Measurements from ENCODE around the gene LRRC32. TPM values are rescaled to one million over a fixed set of nuclear protein-coding genes. Genes with fewer than 3 reads are reported as not detected.

The LRRC32 gene
- total RNA-seq (2011; cell fraction: chromatin; rRNA removed; ENCODE audit: low replicate concordance): 0.21 and 0.65 TPM in 2 replicates
- total RNA-seq (2011; cell fraction: nucleolus; rRNA removed): 0.79 and 1.3 TPM in 2 replicates
- 0.76 and 0.81 TPM in 2 replicates for total RNA-seq (2011; cell fraction: nucleoplasm; rRNA removed)
- 0.16 and 0.50 TPM in 2 replicates for total RNA-seq (2014; rRNA removed)
- 0.16 TPM in 1 of 2 replicates, not detected in the other for total RNA-seq (2014; rRNA removed; fragmentation: Illumina TruSeq; extraction: Trizol)
- not detected in 2 replicates for total RNA-seq (2015; rRNA removed; fragmentation: Illumina TruSeq; extraction: Trizol)
- total RNA-seq (2021): 0.20 and 0.31 TPM in 2 replicates
- 0.10 and 0.47 TPM in 2 replicates for polyA plus RNA-seq (2011; rRNA removed)
- polyA plus RNA-seq (2011; cell fraction: cytosol; rRNA removed): 0.44 and 0.48 TPM in 2 replicates
- polyA plus RNA-seq (2011; cell fraction: nucleus; rRNA removed): 0.41 and 0.63 TPM in 2 replicates
- polyA plus RNA-seq (2012): 0.12 and 0.65 TPM in 2 replicates
- 0.18 and 0.44 TPM in 2 replicates for polyA plus RNA-seq (2014; fragmentation: Illumina TruSeq; extraction: Trizol)
- not detected for polyA plus RNA-seq (2014; fragmentation: Nextera tagmentation; extraction: Ambion mirVana)
- polyA plus RNA-seq (2014; rRNA removed): 0.08 TPM in 1 of 2 replicates, not detected in the other
- polyA minus RNA-seq (2011; rRNA and poly(A)+ RNA removed): 0.53 and 0.57 TPM in 2 replicates
- polyA minus RNA-seq (2011; cell fraction: cytosol; rRNA and poly(A)+ RNA removed): 0.55 and 0.67 TPM in 2 replicates
- 0.13 and 0.56 TPM in 2 replicates for polyA minus RNA-seq (2011; cell fraction: nucleus; rRNA and poly(A)+ RNA removed)
- Bru-seq, nascent RNA: percentile 21 among the genes with signal in this experiment
- percentile 11 among the genes with signal in this experiment for BruChase-seq, experiment 1, labeled RNA remaining after a 2-hour chase
- BruChase-seq, experiment 2, labeled RNA remaining after a 6-hour chase: percentile 22 among the genes with signal in this experiment
- long read RNA-seq, experiment 1: 0 reads
- long read RNA-seq, experiment 2: 0 reads
- long read RNA-seq, experiment 3: 0 reads

DNA sequence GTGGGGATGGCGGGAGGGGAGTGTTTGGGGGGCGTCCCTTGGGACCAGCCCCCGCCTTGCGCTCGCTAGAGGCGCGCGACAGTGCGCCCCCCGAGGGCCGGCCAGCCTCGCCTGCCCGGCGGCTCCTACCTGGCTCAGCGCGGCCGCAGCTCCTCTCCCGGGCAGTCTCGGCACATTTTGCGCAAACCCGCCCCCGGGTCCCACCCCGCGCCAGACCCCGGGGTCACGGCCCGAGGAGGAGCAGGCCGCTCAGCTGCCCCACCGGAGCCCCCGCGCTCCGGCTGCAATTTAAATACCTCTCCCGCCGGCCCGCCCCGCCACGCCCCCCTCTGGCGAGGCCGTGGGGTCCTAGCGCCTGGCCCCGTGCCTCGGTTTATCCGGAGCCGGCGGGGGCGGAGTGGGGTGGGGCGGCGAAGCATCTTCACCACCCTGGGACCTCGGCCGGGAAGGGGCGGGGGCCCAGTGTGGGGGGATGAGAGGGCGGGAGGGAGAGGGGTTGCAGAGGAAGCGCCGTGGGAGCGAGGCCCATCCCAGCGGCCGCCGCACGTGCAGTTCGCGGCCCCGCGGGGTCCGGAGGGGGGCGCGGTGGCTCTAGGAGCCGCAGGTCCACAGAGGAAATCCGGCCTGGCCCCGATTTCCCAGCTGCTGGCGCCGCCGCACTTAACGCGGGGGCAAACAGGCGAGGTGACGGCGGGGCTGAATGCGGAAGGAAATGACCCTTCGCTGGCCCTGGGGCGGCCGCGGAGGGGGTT lies at the start of gene LRRC32:
Gene LRRC32 (minus strand): TSS at position 263 of the 752 bp plus-strand sequence. CDS start 4,793 bp downstream, outside the sequence.
- H3K9ac ChIP-seq (ENCODE audit: insufficient read depth in 1 of 2, low read depth in 2 of 2, low read length in 2 of 2): peak within 1 kb of the TSS in 1 of 2 experiments; percentile 84; a peak in 2 of 4 replicates
- no TSS peak for BruUV-seq (replicated peaks)
- peak within 1 kb of the TSS; percentile 67 for H2AFZ ChIP-seq (ENCODE audit: low read depth, low read length)
- peaks cover 3 to 26% of the 10 kb centered on the region in 2 experiments; a peak in 2 of 5 replicates for H3K4me1 ChIP-seq (replicated peaks in 1 of 2; ENCODE audit: control insufficient read depth in 2 of 2, insufficient read depth in 2 of 2, low read length in 2 of 2)
- WGBS (ENCODE audit: insufficient coverage, low coverage, missing lambda C conversion rate): 3% methylated on average over 26 of the region's 82 CpGs
- CTCF ChIA-PET (ENCODE audit: low intra/inter-chr PET ratio): no interaction called here
- in situ Hi-C loops (cut with MboI) (no loop called here), intact Hi-C loops (cut with micrococcal nuclease) (loop anchor here (10.0 kb wide), 1 partner anchor 346 kb away; no protein-coding TSS in a partner anchor)
- FAIRE-seq (no peak), DNase-seq (ENCODE audit: extremely low read depth in 1 of 4, low spot score in 3 of 4) (peak; percentile 36 to 84 (median 72)), ATAC-seq (peak; percentile 70)
- H3K27ac ChIP-seq (ENCODE audit: extremely low read depth, low read depth, low read length): no peak within 1 kb of the TSS
- H3K36me3 ChIP-seq (ENCODE audit: control insufficient read depth, insufficient read depth, low read length): no peaks in the 10 kb centered on the region
- peak within 1 kb of the TSS; percentile 44 for H3K4me3 ChIP-seq
- H3K9me1 ChIP-seq (ENCODE audit: control insufficient read depth, insufficient read depth, low read length): no peaks in the 10 kb centered on the region
- peak within 1 kb of the TSS; percentile 66 for H3K4me2 ChIP-seq (ENCODE audit: insufficient read depth, low read length)
- H3K79me2 ChIP-seq (ENCODE audit: control insufficient read depth, insufficient read depth, low read length): no peaks in the 10 kb centered on the region
- H3K9me3 ChIP-seq (replicated peaks; ENCODE audit: control insufficient read depth, insufficient read depth, low read depth, low read length): no peaks in the 10 kb centered on the region
- peaks cover 12 to 32% of the 10 kb centered on the region in 2 experiments for H3K27me3 ChIP-seq (ENCODE audit: control insufficient read depth in 2 of 2, insufficient read depth in 2 of 2, low read length in 2 of 2)
- 0 out of 2 replicates have a peak, but pooled peaks cover 19% of the 10 kb centered on the region for H4K20me1 ChIP-seq (replicated peaks; ENCODE audit: control insufficient read depth, insufficient read depth, low read length)
- POLR2A ChIA-PET: no interaction called here
- TF ChIP-seq THAP12 (CRISPR knock-in tag; IDR thresholded peaks at IDR 0.05) (no peak), FUS (optimal IDR thresholded peaks at IDR 0.05; ENCODE audit: low read depth, low read length) (no peak), YY1 (IDR thresholded peaks at IDR 0.05; ENCODE audit: borderline replicate concordance in 1 of 3, control insufficient read depth in 1 of 3, extremely low read depth in 1 of 3, insufficient read depth in 3 of 3, insufficient read length in 1 of 3, insufficient replicate concordance in 2 of 3, low read depth in 1 of 3, low read length in 2 of 3) (no peak), CGGBP1 (CRISPR knock-in tag; IDR thresholded peaks at IDR 0.05) (no peak), ETV6 (IDR thresholded peaks at IDR 0.05; ENCODE audit: borderline replicate concordance in 1 of 2, low read depth in 2 of 2, low read length in 1 of 2) (no peak), ETV6 (CRISPR knock-in tag; IDR thresholded peaks at IDR 0.05; ENCODE audit: borderline replicate concordance) (no peak), ARID2 (IDR thresholded peaks at IDR 0.05) (no peak), ZNF212 (CRISPR knock-in tag; IDR thresholded peaks at IDR 0.05) (no peak), MED1 (CRISPR knock-in tag; IDR thresholded peaks at IDR 0.05; ENCODE audit: borderline replicate concordance) (no peak), SMARCA5 (IDR thresholded peaks at IDR 0.05) (no peak), GTF2B (IDR thresholded peaks at IDR 0.05; ENCODE audit: extremely low read depth, insufficient read length) (no peak), ADNP (tag; IDR thresholded peaks at IDR 0.05) (no peak), TEAD2 (tag; IDR thresholded peaks at IDR 0.05) (no peak)
